ENCODE measurements around the gene PHC2. TPM values are rescaled to one million over a fixed set of nuclear protein-coding genes. Genes with fewer than 3 reads are reported as not detected.

The PHC2 gene
- total RNA-seq, 6 experiments from 2014 or later, result 49.3 to 86.5 (median 66.8) TPM

- intact Hi-C loops (cut with DNase I), result no loop called here
- WGBS (ENCODE audit: insufficient coverage, low coverage, low lambda C conversion rate, missing lambda C conversion rate), result 100% methylated on average over 1 of the region's 1 CpG
- H3K9me3 ChIP-seq, result no peaks in the 10 kb centered on the region
- TF ChIP-seq POLR2A (IDR thresholded peaks at IDR 0.05), result no peak
- TF ChIP-seq, protein P1, sequence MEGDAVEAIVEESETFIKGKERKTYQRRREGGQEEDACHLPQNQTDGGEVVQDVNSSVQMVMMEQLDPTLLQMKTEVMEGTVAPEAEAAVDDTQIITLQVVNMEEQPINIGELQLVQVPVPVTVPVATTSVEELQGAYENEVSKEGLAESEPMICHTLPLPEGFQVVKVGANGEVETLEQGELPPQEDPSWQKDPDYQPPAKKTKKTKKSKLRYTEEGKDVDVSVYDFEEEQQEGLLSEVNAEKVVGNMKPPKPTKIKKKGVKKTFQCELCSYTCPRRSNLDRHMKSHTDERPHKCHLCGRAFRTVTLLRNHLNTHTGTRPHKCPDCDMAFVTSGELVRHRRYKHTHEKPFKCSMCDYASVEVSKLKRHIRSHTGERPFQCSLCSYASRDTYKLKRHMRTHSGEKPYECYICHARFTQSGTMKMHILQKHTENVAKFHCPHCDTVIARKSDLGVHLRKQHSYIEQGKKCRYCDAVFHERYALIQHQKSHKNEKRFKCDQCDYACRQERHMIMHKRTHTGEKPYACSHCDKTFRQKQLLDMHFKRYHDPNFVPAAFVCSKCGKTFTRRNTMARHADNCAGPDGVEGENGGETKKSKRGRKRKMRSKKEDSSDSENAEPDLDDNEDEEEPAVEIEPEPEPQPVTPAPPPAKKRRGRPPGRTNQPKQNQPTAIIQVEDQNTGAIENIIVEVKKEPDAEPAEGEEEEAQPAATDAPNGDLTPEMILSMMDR (IDR thresholded peaks at IDR 0.05), result no peak
- H3K36me3 ChIP-seq, result peaks cover 0 to 14% (median under 1%) of the 10 kb centered on the region in 4 donors
- ATAC-seq, result no peak
- no peaks in the 10 kb centered on the region for H3K27me3 ChIP-seq
- no peak overlapping the region for H3K4me3 ChIP-seq
- no peaks in the 10 kb centered on the region for H3K4me1 ChIP-seq
- DNase-seq, result peak in 2 of 3 donors; percentile 7 to 15
- no peak overlapping the region for H3K27ac ChIP-seq
Measured at GRCh38 chr1:33274446-33274845, 156.4 kb downstream of the PHC2 start.

DNA sequence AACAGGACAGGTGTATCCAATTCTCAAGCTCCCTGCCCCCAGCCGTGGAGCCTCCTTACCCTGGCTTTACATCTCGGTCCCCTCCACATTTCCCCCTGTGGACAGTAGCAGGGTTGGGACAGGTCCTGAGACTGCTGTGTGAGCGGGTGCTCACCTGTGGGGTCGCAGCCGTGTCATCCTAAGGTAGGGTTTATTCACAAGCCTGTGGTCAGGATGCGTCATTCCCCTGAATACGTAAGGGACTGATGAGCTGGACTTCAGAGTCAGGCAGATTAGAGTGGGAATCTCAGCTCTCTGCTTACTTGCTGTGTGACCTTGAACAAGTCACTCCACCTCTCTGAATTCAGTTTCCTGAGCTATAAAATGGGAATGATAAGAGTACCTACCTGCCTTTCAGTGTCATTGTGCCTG lies 156.9 kb downstream of the PHC2 start:
- Histone ChIP-seq H3K36me3 (peaks cover 0 to 14% (median under 1%) of the 10 kb centered on the region in 4 donors), H3K27me3 (no peaks in the 10 kb centered on the region), H3K4me1 (no peaks in the 10 kb centered on the region), H3K27ac (no peak overlapping the region), H3K4me3 (no peak overlapping the region), H3K9me3 (no peaks in the 10 kb centered on the region)
- 25% methylated on average over 2 of the region's 7 CpGs for WGBS (ENCODE audit: insufficient coverage, low coverage, low lambda C conversion rate, missing lambda C conversion rate)
- no peak for ATAC-seq
- intact Hi-C loops (cut with DNase I), result no loop called here
- no peak for TF ChIP-seq POLR2A (IDR thresholded peaks at IDR 0.05)
- TF ChIP-seq, protein P1 (IDR thresholded peaks at IDR 0.05), result no peak
- peak in 1 of 3 donors; percentile 32 for DNase-seq

MicroRNAs encoded within 50 kb of the gene (microRNA counts, 767-probe panel; counts per million panel counts)
- microRNA hsa-miR-3605-5p, result 237 counts per million

Small RNAs within 50 kb of the gene (microRNA-seq; reads per million reads assigned to microRNA genes)
- gene MIR3605, result 40.5 to 58.0 reads per million in 2 donors

Small RNAs within 50 kb of the gene (small RNA-seq; reads per million reads assigned to genes)
- 0 reads per million in 2 experiments for gene RN7SKP16

Other genes with a start within 250 kb of the PHC2 start
- gene TRIM62, start 249.1 kb downstream of the PHC2 start, total RNA-seq, result 1 to 10 TPM; 1.1 to 2.4 (median 1.7) TPM
- gene ZNF362, start 174.6 kb downstream of the PHC2 start, total RNA-seq, result 1 to 10 TPM; 3.4 to 8.4 (median 7.0) TPM
- not detected for gene A3GALT2, start 110.0 kb downstream of the PHC2 start, total RNA-seq
- 1 to 10 TPM in 4 of 6 experiments, under 1 TPM in 2; 0.81 to 2.7 (median 1.4) TPM for gene ZSCAN20, start 41.5 kb upstream of the PHC2 start, total RNA-seq